Measurements from ENCODE around the gene HSPA12A. TPM values are rescaled to one million over a fixed set of nuclear protein-coding genes. Genes with fewer than 3 reads are reported as not detected.

The HSPA12A gene
- polyA plus RNA-seq, 1 donor (not counting 4 experiments of a cell fraction or from before 2014, with no cell fraction given) = 8.1 TPM

- no peak overlapping the region for H3K4me3 ChIP-seq (ENCODE audit: control insufficient read depth in 2 of 3, extremely low read depth in 1 of 3, insufficient read depth in 2 of 3, low read depth in 1 of 3, low read length in 3 of 3)
- H3K4me1 ChIP-seq (ENCODE audit: control insufficient read depth, extremely low read depth, insufficient read depth, low read length) = no peaks in the 10 kb centered on the region
- dilution Hi-C loops (cut with MboI; ENCODE audit: extremely low pct_ligation_motif_present, low sequenced_read_pairs) = loop anchor here (5.0 kb wide), 1 partner anchor 89 kb away; no protein-coding TSS in a partner anchor
- H3K36me3 ChIP-seq (ENCODE audit: control insufficient read depth in 2 of 2, extremely low read depth in 1 of 2, insufficient read depth in 2 of 2, low read length in 2 of 2) = peaks cover 0 to 2% of the 10 kb centered on the region in 2 experiments
- no peaks in the 10 kb centered on the region for H3K9me1 ChIP-seq (ENCODE audit: control insufficient read depth, extremely low read depth, insufficient read depth, low read length)
- H4K20me1 ChIP-seq (ENCODE audit: control insufficient read depth, extremely low read depth, insufficient read depth, low read length) = no peaks in the 10 kb centered on the region
- no peak for FAIRE-seq
- no peak overlapping the region for H2AFZ ChIP-seq (ENCODE audit: control insufficient read depth, low read length)
- no peak overlapping the region for H3K4me2 ChIP-seq (ENCODE audit: control insufficient read depth, extremely low read depth, insufficient read depth, low read depth, low read length)
- no peaks in the 10 kb centered on the region for H3K27me3 ChIP-seq (ENCODE audit: control insufficient read depth, extremely low read depth, insufficient read depth, low read length)
- no peak overlapping the region for H3K9ac ChIP-seq (ENCODE audit: control insufficient read depth, extremely low read depth, insufficient read depth, low read length)
- H3K9me3 ChIP-seq (ENCODE audit: control insufficient read depth, low read depth, low read length) = no peaks in the 10 kb centered on the region
- DNase-seq (ENCODE audit: low read depth, low spot score) = no peak
- TF ChIP-seq EZH2 (IDR thresholded peaks at IDR 0.05; ENCODE audit: low read length) (no peak), CTCF (optimal IDR thresholded peaks at IDR 0.05 in 1 of 3, IDR thresholded peaks at IDR 0.05 in 1 of 3, conservative IDR thresholded peaks at IDR 0.05 in 1 of 3; ENCODE audit: extremely low read depth in 1 of 3, insufficient read depth in 2 of 3, low read length in 3 of 3) (no peak)
- no peaks in the 10 kb centered on the region for H3K79me2 ChIP-seq (ENCODE audit: control insufficient read depth, insufficient read depth, low read length)
- H3K27ac ChIP-seq (ENCODE audit: control insufficient read depth, insufficient read depth, low read length) = no peak overlapping the region
These were observed 54.1 kb downstream of the HSPA12A start for GRCh38 chr10:116688241-116688711.

- Histone ChIP-seq H3K9me3 (ENCODE audit: control insufficient read depth, low read depth, low read length) (no peaks in the 10 kb centered on the region), H3K27me3 (ENCODE audit: control insufficient read depth, extremely low read depth, insufficient read depth, low read length) (no peaks in the 10 kb centered on the region), H3K4me1 (ENCODE audit: control insufficient read depth, extremely low read depth, insufficient read depth, low read length) (no peaks in the 10 kb centered on the region), H3K4me2 (ENCODE audit: control insufficient read depth, extremely low read depth, insufficient read depth, low read depth, low read length) (no peak overlapping the region), H3K9me1 (ENCODE audit: control insufficient read depth, extremely low read depth, insufficient read depth, low read length) (no peaks in the 10 kb centered on the region), H2AFZ (ENCODE audit: control insufficient read depth, low read length) (no peak overlapping the region), H4K20me1 (ENCODE audit: control insufficient read depth, extremely low read depth, insufficient read depth, low read length) (no peaks in the 10 kb centered on the region), H3K4me3 (ENCODE audit: control insufficient read depth in 2 of 3, extremely low read depth in 1 of 3, insufficient read depth in 2 of 3, low read depth in 1 of 3, low read length in 3 of 3) (no peak overlapping the region), H3K27ac (ENCODE audit: control insufficient read depth, insufficient read depth, low read length) (no peak overlapping the region), H3K79me2 (ENCODE audit: control insufficient read depth, insufficient read depth, low read length) (no peaks in the 10 kb centered on the region), H3K36me3 (ENCODE audit: control insufficient read depth in 2 of 2, extremely low read depth in 1 of 2, insufficient read depth in 2 of 2, low read length in 2 of 2) (no peaks in the 10 kb centered on the region), H3K9ac (ENCODE audit: control insufficient read depth, extremely low read depth, insufficient read depth, low read length) (no peak overlapping the region)
- FAIRE-seq = no peak
- dilution Hi-C loops (cut with MboI; ENCODE audit: extremely low pct_ligation_motif_present, low sequenced_read_pairs) = loop anchor here (5.0 kb wide), 1 partner anchor 90 kb away; no protein-coding TSS in a partner anchor
- no peak for DNase-seq (ENCODE audit: low read depth, low spot score)
- TF ChIP-seq EZH2 (IDR thresholded peaks at IDR 0.05; ENCODE audit: low read length) (no peak), CTCF (optimal IDR thresholded peaks at IDR 0.05 in 1 of 3, IDR thresholded peaks at IDR 0.05 in 1 of 3, conservative IDR thresholded peaks at IDR 0.05 in 1 of 3; ENCODE audit: extremely low read depth in 1 of 3, insufficient read depth in 2 of 3, low read length in 3 of 3) (no peak)
These were observed 54.7 kb downstream of the HSPA12A start for GRCh38 chr10:116687633-116688032.

Data from keratinocyte (primary cell).